GM19035 (cell line): ENCODE results near the gene METTL24.

Source experiments
- ATAC-seq: cut with Tn5 transposase; IDR thresholded peaks from one replicate; pipeline ENCODE4 v1.9.1; 2021; ENCODE audit not compliant: unreplicated experiment

METTL24 gene

GRCh38 chr6:110207652-110208051, 150.5 kb downstream of the METTL24 start:
- no peak for ATAC-seq

- no peak for ATAC-seq
These were observed 156.8 kb downstream of the METTL24 start for GRCh38 chr6:110201151-110201884.

- ATAC-seq, result no peak
These were observed 159.6 kb downstream of the METTL24 start for GRCh38 chr6:110198561-110198960.

GRCh38 chr6:110196874-110197273, 161.3 kb downstream of the METTL24 start:
- no peak for ATAC-seq

GRCh38 chr6:110195639-110196038, 162.5 kb downstream of the METTL24 start:
- no peak for ATAC-seq
